Stimulated activated CD8-positive, alpha-beta memory T cell treated with anti-CD3 and anti-CD28 coated beads, Interleukin-4, amount 100 ng/mL, for 24 hours (primary cell): ENCODE measurements around the gene C4orf50.
"Not testable (repeated sequence)": the region's sequence is repeated elsewhere in the genome, so short reads cannot be mapped to it uniquely, and the experiment has no call there.

Source experiments
- DNase-seq: peaks from one replicate; pipeline ENCODE4 v3.0.0-alpha.2; 2020; ENCODE audit warnings: low read depth

The C4orf50 gene

DNA sequence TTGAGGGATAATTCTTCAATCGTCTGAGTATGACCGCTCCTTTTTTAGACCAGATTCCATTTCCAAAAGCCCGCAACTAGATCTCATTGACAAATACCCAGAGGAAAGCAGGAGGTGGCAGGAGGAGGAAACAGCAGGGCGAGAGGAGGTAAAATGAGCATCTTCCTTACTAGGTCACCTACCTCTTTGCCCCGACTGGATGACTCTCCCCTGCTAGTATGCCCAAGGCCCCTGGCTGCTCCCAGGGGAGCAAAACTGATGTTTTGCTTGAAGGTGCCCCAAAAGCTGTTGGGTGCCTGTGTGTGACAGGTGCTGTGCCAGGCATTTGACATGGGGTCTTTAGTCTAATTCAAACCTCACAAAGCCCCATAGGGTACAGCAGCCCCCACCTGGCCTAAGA, 48.9 kb downstream of the C4orf50 start:
- DNase-seq, result no peak

DNA sequence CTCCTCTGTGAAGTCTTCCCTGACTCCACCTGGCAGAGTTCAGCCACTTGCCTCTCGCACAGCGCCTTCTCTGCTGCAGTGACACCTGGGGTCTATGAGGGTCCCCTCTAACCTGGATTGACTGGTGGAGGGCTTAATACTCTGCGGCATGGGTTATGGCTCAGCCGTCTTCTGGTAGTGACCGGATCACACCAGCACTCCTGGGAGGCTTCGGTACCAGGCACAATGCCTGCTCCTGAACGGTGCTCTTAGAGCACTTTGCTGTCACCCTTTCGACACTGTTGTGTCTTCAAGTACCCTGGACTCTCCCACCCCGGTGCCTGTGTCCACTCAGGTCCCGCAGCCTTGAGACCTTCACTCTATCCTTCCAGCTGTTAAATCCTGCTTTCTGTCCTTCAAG, 50.0 kb downstream of the C4orf50 start:
- DNase-seq, result no peak

DNA sequence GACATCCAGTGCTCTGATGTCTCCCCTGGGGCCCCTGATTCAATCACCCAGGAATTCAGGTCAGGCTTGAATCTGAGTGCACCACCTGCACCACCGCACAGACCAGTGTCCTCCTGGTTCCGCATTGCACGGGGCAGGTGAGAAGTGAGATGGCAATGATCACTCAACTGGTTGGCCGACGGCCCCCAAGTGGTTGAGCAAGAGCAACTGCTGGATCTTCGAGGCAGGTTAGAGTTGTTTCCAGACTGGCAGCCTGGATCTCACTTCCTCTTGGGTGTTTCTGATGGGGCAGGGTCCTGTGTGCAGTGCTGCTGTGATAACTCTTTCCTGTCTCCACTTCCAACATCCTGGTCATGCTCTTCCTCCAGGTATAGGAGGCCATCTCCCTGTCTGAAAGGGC, 50.4 kb downstream of the C4orf50 start:
- DNase-seq, result no peak

- DNase-seq, result no peak
These were observed 53.0 kb downstream of the C4orf50 start for GRCh38 chr4:5965225-5965624.

DNA sequence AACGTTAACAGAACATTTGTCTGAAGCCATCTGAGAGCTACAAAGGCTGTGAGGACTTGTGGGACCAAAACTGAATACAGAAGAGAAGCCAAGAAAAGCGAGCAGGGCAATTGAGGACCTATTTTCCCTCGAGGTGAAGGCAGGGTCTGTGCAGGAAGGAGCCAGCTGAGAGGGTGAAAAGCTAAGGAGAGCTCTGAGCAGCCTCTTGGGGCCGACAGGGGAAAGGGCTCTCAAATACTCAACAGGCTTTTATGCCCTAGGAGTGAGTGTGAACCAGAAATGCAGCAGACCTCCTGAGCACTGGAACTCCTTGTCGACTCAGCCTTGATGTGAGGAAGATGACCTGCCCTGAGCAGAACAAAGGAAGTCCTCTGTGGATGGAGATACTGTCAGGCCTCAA, 54.2 kb downstream of the C4orf50 start:
- DNase-seq, result no peak

GRCh38 chr4:5963611-5964010, 54.6 kb downstream of the C4orf50 start:
- no peak for DNase-seq

DNA sequence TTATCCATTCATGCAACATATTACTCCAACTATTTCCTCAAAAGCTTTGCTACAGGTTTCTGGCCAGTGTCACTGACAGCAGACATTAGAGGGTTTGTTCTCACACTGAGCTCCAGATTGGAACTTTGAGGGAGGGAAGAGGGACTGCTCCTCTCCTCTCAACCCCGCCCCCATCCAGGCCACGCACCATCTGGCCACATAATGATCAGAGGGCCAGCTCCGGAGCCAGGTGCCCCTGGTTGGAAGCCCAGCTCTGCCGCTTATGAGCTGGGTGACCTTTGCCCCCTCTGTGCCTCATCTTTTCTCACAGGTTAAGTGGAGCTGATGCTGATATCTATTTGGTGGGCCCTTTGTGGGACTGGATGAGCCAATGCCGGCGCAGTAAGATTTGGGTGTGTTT, 55.8 kb downstream of the C4orf50 start:
- no peak for DNase-seq

DNA sequence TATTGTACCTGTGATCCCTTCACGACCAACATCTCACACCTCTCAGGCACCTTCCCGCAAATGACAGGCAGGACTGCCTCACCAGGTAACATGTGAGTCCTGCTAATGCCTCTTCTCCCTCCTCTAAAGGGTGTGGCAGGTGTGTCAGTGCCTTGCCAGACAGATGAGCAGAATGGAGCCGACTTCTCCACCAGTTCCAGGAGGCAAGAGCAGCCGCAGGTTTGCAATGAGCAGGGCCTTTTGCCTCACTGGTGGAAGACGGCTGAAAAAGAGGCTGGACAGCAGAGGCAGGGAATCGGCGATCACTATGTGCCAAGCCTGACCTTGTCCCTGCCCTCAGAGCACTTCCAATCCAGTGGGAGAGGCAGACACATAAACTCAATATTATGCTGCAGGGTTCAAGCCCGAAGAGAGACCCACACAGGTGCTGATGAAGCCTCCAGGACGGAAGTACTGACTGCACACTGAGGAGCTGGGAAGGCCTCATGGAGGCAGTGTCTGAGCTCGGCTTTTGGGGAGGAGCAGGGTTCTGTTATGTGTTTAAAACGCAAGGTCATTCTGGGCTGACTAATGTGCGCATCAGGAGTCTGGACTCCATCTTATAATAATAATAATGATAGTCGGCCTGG, 57.9 kb downstream of the C4orf50 start:
- no peak for DNase-seq

- DNase-seq, result no peak
These were observed 58.8 kb downstream of the C4orf50 start for GRCh38 chr4:5959211-5959982.

GRCh38 chr4:5958199-5958735, 60.0 kb downstream of the C4orf50 start:
- DNase-seq, result no peak

DNA sequence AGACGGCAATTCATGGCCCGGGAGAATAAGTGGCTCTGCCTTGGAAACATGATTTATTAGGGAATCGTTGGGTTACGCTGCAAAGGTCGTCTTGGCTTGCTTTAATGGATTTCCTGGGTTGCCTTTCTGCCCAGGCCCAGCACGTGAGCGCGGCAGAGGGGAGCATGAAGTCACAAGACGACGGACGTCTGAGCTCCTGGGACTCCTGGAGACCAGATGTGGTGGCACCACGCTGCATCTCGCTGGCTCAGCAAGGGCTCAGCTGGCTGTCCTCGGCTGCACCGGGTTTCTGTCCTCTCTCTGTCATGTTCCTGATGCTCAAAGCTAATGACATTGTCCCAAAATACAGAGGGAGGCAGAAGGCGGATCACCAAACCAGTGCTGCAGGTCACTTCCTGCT, 61.2 kb downstream of the C4orf50 start:
- no peak for DNase-seq

- no peak for DNase-seq
These were observed 61.8 kb downstream of the C4orf50 start for GRCh38 chr4:5956285-5957021.

- DNase-seq, result no peak
These were observed 62.4 kb downstream of the C4orf50 start for GRCh38 chr4:5955856-5956255.

DNA sequence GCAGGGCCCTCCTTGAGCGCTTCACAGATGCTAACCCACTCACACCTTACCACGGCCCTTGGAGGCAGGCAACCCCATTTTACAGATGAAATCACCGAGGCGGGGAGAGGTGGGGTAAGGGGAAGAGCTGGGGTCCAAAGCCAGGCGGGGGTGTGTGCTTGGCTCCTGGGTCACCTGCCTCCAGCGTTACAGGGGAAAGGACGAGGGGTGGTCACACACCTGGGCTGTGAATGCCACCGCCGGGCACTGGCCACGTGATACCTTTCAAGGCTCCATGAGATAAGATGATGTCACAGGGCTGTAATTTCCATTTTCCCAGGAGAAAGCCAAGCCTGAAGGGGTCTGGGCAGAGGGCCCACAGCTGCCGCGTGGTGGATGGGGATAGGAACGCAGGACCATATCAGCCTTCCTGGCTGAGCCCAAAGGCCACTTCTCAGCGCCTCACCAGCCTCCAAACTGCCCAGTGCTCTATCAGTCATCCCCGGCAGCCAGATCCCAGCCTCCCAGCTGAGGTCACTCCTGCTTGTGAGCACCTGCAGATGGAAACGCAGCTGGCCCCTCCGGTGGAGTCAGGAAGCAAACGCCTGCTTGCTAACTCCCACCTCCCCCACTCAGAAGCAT, 62.9 kb downstream of the C4orf50 start:
- no peak for DNase-seq

- no peak for DNase-seq
These were observed 64.0 kb downstream of the C4orf50 start for GRCh38 chr4:5954056-5954760.

GRCh38 chr4:5952975-5953951, 65.0 kb downstream of the C4orf50 start:
- no peak for DNase-seq

DNA sequence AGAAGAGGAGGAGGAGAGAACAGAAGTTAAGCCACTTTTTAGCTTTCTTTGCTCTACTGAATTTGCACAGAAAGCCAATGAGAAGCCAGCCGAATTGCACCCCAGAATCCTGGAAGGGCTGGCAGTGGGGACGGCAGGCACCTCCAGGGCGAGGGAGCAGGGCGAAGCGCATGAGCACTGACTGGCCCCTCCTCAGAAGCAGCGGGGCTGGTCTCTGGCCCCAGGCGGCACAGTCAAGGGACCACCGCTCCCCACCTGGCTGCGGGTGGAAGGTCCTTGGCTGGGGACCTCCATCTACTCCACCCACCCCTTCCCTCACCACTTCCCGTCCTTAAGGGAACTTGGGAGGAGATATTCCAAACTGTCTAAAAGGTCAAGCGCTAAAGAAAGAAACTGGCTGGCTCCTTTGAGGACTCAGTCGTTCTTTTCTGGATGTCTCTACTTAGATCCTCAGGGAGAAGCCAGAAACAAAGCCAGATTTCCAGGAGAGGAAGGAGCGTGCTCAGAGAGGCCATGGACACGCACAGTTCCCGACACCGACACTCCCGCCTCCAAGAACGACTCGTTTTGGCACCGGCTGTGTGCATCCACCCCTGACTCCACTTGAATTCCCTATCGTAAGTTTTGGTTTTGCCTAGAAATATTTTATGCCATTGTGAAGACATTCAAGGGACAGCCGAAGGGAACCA, 65.8 kb downstream of the C4orf50 start:
- DNase-seq, result no peak

DNA sequence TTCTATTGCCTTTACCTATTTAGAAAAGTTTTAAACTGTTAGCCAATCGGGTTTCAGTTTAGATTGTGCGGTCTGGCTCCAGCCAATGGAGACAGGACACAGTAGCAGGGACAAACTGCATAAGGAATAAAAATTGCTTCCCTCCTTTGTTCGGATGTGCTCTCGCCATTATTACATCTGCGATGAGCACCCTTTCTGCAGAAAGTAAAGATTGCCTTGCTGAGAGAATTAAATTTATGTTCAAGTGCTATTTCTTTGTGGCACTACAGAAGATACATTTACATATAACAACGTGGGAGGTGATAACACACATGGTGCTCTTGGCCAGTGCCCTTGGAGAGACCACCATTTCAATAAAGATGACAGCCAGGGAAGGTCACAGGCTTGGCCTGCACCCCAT, 71.6 kb downstream of the C4orf50 start:
- DNase-seq, result not testable (repeated sequence)

DNA sequence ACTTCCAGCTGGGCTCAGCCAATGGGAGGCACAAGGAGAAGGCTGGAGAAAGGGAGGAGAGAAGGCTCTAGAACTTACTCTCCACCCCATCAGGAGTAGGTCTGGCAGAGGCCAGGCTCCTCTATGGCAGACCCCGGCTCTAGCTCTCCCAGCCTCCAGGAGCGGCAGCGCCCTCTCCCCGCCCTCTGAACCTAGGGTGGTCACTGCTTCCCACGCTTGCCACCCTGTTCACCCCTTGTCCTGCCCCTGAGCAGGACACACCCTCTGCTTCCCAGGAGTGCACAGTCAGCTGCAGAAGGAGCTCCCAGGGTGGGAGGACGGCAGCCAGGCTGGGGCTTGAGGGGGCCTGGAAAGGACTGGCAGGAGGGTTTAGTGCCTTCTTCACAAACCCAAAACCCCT, 72.3 kb downstream of the C4orf50 start:
- no peak for DNase-seq

DNA sequence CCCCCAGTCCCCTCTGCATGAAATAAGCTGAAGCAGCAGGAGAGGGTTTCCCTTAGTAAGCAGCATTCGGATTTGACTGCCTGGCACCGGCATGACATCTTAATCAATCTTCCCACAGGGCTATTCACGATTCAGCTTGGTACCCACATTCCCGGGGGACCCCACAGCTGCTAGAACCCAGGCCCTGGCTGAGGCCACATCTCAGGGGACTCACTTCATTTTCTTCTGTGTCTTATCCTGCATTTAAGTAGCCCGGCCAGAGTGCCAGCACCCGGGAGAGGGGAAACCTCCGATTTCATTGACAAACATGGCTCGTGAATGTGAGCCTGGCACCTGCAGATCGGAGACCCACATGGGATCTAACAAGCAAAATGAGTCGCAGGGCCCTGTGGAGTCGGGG, 73.1 kb downstream of the C4orf50 start:
- DNase-seq, result no peak
